Measurements from ENCODE around the gene PAPPA. TPM values are rescaled to one million over a fixed set of nuclear protein-coding genes. Genes with fewer than 3 reads are reported as not detected.

Gene PAPPA
- not detected in 2 replicates for total RNA-seq

DNA sequence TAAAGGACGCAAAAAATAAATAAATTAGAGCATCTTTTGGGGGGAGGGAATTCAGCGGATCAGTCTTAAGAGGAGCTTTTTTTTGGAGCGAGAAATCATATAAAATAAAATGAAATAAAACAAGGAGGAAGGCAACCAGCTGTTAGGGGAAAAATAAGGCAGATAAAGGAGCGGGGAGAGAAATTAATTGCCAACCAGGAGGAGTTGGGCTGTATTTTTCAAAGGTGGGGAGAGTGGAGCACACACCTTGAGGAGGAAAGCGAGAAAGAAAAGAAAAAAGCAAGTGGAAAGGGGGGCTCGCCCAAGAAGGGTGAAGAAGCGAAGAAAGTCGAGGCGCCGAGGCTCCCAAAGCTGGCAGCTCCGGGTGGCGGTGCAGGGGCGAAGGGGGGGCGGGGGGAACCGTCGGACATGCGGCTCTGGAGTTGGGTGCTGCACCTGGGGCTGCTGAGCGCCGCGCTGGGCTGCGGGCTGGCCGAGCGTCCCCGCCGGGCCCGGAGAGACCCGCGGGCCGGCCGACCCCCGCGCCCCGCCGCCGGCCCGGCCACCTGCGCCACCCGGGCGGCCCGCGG, at the start of gene PAPPA:
Gene PAPPA, plus strand, starts transcription at position 27 of the 569 bp plus-strand sequence. Its CDS starts 382 bp downstream, at position 409.
- intact Hi-C loops (cut with micrococcal nuclease): no loop called here

DNA sequence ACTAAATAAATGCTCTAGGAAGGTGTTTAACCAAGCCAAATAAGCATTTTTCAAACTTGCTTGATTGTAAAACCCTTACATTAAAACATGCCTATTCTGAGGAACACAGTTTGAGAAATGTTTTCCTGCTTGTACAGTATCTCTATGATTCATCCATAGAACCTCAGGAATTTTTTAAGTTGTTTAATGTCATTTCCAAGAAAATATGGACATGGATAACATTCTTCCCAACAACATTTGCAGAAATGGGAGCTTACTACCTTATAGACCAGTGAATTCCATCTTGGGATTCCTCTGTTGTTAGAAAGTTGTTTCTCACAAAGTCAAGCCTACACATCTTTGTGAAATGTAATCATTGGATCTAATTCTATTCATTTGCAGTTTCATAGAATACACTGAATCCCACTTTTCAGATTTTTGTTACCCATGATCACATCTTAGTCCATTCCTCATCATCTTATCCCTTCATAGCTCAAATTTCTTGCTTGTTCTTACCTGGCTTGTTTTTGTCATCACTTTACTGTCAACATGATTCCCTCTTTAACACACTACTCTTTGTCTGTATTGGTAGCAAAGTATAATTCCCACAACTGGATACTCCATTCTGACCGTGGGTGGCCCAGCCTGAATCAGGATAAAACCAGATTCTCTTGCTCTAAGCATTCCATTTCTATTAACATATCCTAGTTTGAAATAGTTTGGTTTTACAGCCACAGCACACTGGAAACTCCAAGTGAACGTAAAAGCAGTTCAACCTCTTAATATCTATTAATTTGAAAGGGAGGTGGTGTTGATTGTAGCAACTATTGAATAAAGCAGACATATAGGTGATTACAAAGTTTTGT, 49.4 kb upstream of the PAPPA start:
- intact Hi-C loops (cut with micrococcal nuclease): no loop called here

GRCh38 chr9:116112236-116112635, 41.4 kb upstream of the PAPPA start:
- intact Hi-C loops (cut with micrococcal nuclease): no loop called here

- intact Hi-C loops (cut with micrococcal nuclease): no loop called here
Measured at GRCh38 chr9:116115761-116116353, 37.7 kb upstream of the PAPPA start.

DNA sequence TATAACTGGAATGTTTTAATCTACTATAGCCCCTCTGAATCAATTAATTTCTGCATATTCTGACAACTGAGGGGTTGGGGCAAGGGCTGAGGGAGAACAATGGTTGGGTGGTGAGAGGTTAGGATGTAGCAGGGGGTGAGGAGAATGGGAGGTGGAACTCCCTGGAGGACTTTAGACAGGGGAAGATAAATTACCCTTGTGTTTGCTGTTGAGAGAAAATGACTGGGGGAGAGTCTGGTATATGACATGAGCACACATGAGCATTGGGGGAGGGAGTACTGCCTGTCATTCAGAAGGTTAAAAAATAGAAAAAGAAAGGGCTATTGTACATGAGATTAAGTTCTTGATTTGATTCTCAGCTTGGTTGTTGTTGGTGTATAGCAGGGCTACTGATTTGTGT, 37.2 kb upstream of the PAPPA start:
- intact Hi-C loops (cut with micrococcal nuclease): no loop called here

DNA sequence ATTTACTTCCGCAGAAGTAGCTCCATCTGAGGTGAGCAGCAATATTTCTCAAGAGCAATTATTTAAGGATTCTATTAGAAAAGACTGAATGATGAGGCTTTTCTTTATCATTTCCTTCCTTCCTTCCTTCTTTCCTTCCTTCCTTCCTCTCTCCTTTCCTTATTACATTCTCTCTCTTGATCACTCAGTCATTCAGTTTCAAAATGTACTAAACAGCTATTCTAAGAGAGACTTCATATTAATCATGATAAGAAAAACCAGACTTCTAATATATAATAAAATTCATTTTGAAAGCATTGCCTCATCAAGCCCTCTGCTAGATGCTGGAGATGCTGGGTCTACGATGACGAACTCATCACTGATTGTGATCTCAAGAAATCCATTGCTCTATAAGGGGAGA, 30.4 kb upstream of the PAPPA start:
- intact Hi-C loops (cut with micrococcal nuclease): no loop called here

DNA sequence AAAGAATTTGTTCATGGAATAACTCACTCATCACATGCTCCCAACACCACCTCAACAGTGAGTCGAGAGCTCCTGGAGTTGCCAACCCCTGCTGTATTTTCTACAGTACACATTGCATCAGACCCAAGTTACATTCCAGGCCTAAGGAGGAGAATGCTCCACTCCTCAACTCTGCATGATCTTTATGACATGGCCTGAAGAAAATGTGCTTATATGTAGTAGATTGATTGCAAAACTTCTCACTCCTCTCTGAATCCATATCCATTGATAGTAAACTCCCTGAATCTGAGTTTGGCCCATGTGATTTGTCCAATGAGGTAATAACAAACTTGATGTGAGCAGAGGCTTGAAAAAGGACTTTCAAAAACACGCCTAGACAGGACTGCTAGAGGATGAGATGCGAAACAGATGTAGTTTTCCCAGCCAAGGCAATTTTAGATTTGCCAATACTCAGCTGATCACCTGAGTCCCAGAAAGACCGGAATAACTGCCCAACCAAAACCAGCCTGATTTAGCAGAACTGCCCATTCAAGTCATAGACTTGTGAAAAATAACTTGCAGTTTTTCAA, 29.0 kb upstream of the PAPPA start:
- intact Hi-C loops (cut with micrococcal nuclease): no loop called here

DNA sequence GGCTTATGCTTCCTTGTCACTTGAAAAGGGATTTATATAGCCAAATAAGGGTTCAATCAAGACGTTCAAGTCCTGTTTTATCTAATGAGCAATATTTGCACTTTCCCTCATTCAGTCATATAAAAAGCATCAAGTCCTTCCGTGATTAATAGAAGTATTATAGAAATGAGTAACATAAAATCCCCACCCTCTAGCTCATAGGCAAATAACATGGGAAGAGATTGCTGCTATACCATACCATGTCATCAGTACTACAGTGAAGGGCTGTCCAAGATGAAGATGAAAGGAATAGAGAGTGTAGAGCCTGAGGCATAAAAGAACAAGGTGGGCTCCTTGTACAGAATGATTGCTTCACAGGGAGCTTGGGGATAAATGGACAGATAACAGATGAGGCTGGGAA, 20.4 kb upstream of the PAPPA start:
- intact Hi-C loops (cut with micrococcal nuclease): no loop called here

DNA sequence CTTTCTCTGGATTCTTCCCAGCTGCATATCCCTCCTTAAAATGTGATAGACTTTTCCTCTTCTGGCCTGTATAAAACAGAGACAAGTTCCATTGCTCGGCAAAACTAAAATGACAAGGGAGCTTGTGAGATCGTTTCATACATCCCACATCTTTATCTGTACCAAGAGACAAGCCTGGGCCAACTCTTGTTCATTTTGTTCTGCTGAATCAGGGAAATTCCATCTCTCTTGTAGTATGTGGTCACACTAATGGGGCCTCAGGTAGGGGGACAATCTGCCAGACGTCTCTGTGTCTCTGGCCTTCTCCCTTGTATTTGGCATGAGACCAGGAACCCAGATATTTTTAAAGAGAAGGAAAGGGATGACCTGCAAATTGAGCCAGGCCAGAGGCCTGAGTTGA, 18.6 kb upstream of the PAPPA start:
- intact Hi-C loops (cut with micrococcal nuclease): no loop called here

GRCh38 chr9:116137010-116137409, 16.6 kb upstream of the PAPPA start:
- intact Hi-C loops (cut with micrococcal nuclease): no loop called here

DNA sequence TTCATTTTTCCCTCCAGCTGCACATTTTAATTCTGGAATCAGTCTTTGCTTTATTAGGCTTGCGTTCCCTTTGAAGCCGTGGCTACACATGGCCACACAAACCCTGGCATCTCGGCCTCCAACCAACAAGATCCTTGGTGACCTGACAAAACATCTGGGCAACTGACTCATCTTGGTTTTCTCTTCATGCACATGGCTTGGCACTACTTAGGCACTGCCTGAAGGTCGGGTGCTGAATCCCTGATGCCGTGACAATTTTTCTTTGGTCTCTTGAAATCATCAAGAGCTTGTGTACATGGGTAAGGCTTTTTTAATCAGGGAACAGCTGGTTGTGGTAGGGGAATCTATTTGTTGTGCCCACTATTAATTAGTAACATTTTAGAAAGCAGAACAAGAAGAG, 16.0 kb upstream of the PAPPA start:
- intact Hi-C loops (cut with micrococcal nuclease): no loop called here

GRCh38 chr9:116141864-116142561, 11.6 kb upstream of the PAPPA start:
- intact Hi-C loops (cut with micrococcal nuclease): no loop called here

- intact Hi-C loops (cut with micrococcal nuclease): no loop called here
Measured at GRCh38 chr9:116142706-116143492, 10.7 kb upstream of the PAPPA start.

GRCh38 chr9:116144038-116144437, 9.6 kb upstream of the PAPPA start:
- intact Hi-C loops (cut with micrococcal nuclease): no loop called here

- intact Hi-C loops (cut with micrococcal nuclease): no loop called here
Measured at GRCh38 chr9:116144555-116144954, 9.0 kb upstream of the PAPPA start.

DNA sequence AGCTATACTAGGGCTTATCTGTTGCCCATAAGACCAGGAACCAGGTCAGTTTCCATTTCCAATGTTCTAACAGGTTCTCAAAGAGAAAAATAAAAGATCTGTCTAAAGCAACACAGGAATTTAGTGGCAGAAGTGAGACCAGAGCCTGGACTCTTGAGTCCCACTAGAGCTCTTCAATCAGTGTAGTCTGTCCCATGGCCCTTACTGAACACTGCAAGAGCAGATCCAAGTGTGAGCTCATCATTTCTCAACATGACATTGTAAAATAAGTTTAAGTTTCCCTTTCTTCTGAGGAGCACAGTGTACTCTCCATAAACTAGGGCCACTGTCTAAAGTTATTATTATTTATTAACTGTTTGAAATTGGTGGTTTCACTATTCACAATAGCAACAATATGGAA, 8.6 kb upstream of the PAPPA start:
- intact Hi-C loops (cut with micrococcal nuclease): no loop called here

- intact Hi-C loops (cut with micrococcal nuclease): no loop called here
Measured at GRCh38 chr9:116147821-116148220, 5.8 kb upstream of the PAPPA start.

DNA sequence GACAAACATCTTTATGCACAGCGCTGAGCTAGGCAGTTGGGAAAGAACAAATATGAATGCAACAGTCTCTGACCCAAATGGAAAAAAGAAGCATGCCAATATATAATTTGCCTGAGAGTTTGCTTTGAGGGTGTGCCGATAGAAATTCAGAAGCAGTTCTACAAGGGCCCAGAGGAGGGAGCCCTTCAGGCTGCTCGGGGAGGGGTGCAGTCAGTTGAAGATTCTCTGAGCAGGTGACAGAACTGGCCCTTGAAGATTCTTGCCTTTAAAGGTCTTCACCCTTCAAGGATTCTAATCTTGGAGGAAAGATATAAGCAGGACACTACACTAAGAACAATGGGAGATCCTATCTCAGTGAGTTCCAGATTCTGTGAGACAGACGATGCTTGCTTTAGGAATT, 3.7 kb upstream of the PAPPA start:
- intact Hi-C loops (cut with micrococcal nuclease): loop anchor here (2.0 kb wide), 1 partner anchor 511 kb away; no protein-coding TSS in a partner anchor

DNA sequence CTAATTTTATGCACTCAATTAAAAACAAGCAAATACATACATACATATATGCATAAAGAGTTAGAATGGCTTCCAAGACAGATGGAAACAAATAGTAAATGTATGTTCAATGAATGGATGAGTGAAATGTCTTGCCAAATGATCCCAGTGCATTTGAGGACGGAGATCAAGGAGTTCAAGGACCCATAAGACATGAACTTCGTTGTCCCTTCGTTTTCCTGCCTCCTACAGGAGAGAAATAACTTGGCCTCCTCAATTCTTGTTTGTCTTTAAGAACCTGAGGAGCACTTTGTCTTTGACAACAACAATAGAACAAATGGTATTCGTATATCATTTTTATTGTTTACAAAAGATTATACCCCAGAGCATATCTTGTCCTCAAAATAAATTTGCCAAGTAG, 2.4 kb upstream of the PAPPA start:
- intact Hi-C loops (cut with micrococcal nuclease): loop anchor here (2.0 kb wide), 1 partner anchor 510 kb away; no protein-coding TSS in a partner anchor

DNA sequence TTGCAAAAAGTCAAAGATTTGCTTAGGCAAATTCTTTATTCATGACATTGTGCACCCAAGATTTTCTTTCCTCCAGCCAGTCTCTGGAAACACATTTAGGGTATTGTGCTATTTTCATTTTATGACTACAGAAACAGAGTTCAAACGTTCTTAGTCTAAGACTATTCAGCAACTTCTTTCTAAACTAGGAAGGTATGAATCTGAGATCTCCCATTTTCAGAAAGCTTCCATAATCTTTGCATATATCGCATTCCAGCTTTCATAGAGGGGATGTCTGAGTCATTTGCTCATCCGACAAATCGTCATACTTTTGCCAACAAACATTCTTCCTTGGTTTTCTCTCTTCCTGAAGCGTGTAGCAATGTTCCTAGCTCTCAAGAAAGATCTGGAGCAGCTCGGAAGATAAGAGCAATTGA, 1.6 kb upstream of the PAPPA start:
- intact Hi-C loops (cut with micrococcal nuclease): loop anchor here (2.0 kb wide), 1 partner anchor 509 kb away; no protein-coding TSS in a partner anchor

DNA sequence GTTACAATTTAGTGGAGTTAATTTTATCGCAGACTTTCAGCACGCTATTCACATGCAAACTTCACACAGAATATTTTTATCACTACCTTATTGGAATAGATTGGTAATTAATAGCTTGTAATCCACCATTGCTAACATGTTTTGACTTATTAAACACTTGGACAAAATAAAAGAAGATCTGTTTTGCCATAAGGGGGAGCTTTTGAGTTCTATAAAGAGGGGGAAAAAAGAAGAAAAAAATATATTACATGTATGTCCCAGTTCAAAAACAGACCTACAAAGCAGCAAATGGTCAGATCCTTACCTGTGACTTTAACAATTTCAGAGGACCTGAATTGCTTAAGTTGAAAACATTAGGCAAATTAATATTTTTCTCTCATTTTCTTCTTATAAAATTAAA, 1.2 kb upstream of the PAPPA start:
- intact Hi-C loops (cut with micrococcal nuclease): no loop called here

All from T-helper 1 cell treated with Interleukin-12 subunit alpha and Interleukin-12 subunit beta and Interleukin-4 antibody, amounts not matched to agents 30 ng/mL and 1 ng/mL, for 36 hours (primary cell).